Measurements from ENCODE around the gene SEMA3E. TPM values are rescaled to one million over a fixed set of nuclear protein-coding genes. Genes with fewer than 3 reads are reported as not detected.
"Not testable (repeated sequence)": the region's sequence is repeated elsewhere in the genome, so short reads cannot be mapped to it uniquely, and the experiment has no call there.

The SEMA3E gene
- total RNA-seq, 1 experiment from 2014 or later = not detected

GRCh38 chr7:83486957-83487356 is 162.0 kb downstream of the SEMA3E start:
- DNase-seq (ENCODE audit: low read depth) = no peak

GRCh38 chr7:83486536-83486935 is 162.4 kb downstream of the SEMA3E start:
- no peak for DNase-seq (ENCODE audit: low read depth)

GRCh38 chr7:83484826-83485225 is 164.1 kb downstream of the SEMA3E start:
- no peak for DNase-seq (ENCODE audit: low read depth)

- no peak for DNase-seq (ENCODE audit: low read depth)
These were observed 164.7 kb downstream of the SEMA3E start for GRCh38 chr7:83484266-83484665.

- DNase-seq (ENCODE audit: low read depth) = no peak
These were observed 170.3 kb downstream of the SEMA3E start for GRCh38 chr7:83478616-83479015.

- DNase-seq (ENCODE audit: low read depth) = no peak
These were observed 172.4 kb downstream of the SEMA3E start for GRCh38 chr7:83476511-83477050.

GRCh38 chr7:83475420-83475819 is 173.5 kb downstream of the SEMA3E start:
- peak; percentile 4 for DNase-seq (ENCODE audit: low read depth)

- DNase-seq (ENCODE audit: low read depth) = no peak
These were observed 176.6 kb downstream of the SEMA3E start for GRCh38 chr7:83472376-83472775.

- no peak for DNase-seq (ENCODE audit: low read depth)
These were observed 179.4 kb downstream of the SEMA3E start for GRCh38 chr7:83469491-83469890.

GRCh38 chr7:83469076-83469475 is 179.9 kb downstream of the SEMA3E start:
- peak; percentile 69 for DNase-seq (ENCODE audit: low read depth)

GRCh38 chr7:83468251-83468739 is 180.6 kb downstream of the SEMA3E start:
- DNase-seq (ENCODE audit: low read depth) = peak; percentile 99

- DNase-seq (ENCODE audit: low read depth) = no peak
These were observed 181.4 kb downstream of the SEMA3E start for GRCh38 chr7:83467493-83467892.

GRCh38 chr7:83466956-83467355 is 182.0 kb downstream of the SEMA3E start:
- DNase-seq (ENCODE audit: low read depth) = no peak

GRCh38 chr7:83466187-83466923 is 182.6 kb downstream of the SEMA3E start:
- DNase-seq (ENCODE audit: low read depth) = no peak

GRCh38 chr7:83465643-83466042 is 183.3 kb downstream of the SEMA3E start:
- DNase-seq (ENCODE audit: low read depth) = no peak

GRCh38 chr7:83461820-83462219 is 187.1 kb downstream of the SEMA3E start:
- DNase-seq (ENCODE audit: low read depth) = not testable (repeated sequence)

GRCh38 chr7:83459930-83460653 is 188.8 kb downstream of the SEMA3E start:
- not testable (repeated sequence) for DNase-seq (ENCODE audit: low read depth)

- not testable (repeated sequence) for DNase-seq (ENCODE audit: low read depth)
These were observed 189.6 kb downstream of the SEMA3E start for GRCh38 chr7:83459101-83459929.

GRCh38 chr7:83457022-83457892 is 191.7 kb downstream of the SEMA3E start:
- DNase-seq (ENCODE audit: low read depth) = no peak

GRCh38 chr7:83456413-83456812 is 192.5 kb downstream of the SEMA3E start:
- DNase-seq (ENCODE audit: low read depth) = no peak

- DNase-seq (ENCODE audit: low read depth) = no peak
These were observed 193.3 kb downstream of the SEMA3E start for GRCh38 chr7:83455612-83456011.
